ENCODE results near the gene PTPRM. TPM values are rescaled to one million over a fixed set of nuclear protein-coding genes. Genes with fewer than 3 reads are reported as not detected.

PTPRM gene
- total RNA-seq, 1 experiment from 2014 or later: 6.2 TPM

GRCh38 chr18:7746106-7746505 is 179.0 kb downstream of the PTPRM start:
- H2BK12ac ChIP-seq (ENCODE audit: insufficient read length, low read depth, low read length): no peak overlapping the region
- H3K18ac ChIP-seq (ENCODE audit: insufficient read length, low read depth, low read length): no peak overlapping the region
- no peak overlapping the region for H2BK5ac ChIP-seq (ENCODE audit: insufficient read length, low read length)
- TF ChIP-seq CTCF (conservative IDR thresholded peaks at IDR 0.05): no peak
- H2BK120ac ChIP-seq (ENCODE audit: low read depth, low read length, poor library complexity, severe bottlenecking): no peak overlapping the region
- WGBS (ENCODE audit: extremely low coverage, insufficient read length, low lambda C conversion rate): no CpG with 5 or more reads among the region's 3 CpGs
- no peak for DNase-seq
- H3K4me1 ChIP-seq (ENCODE audit: insufficient read depth, low read length): peaks cover 1% of the 10 kb centered on the region; the same call in 1 of the 2 replicates
- Mint-ChIP-seq H3K36me3 (ENCODE audit: insufficient read depth in 1 of 3, low read depth in 3 of 3) (peaks cover 13 to 20% (median 14%) of the 10 kb centered on the region in 3 experiments), H3K27ac (no peak overlapping the region), H3K9me3 (peaks cover 20 to 22% of the 10 kb centered on the region in 2 experiments), H3K27me3 (ENCODE audit: low read depth) (no peaks in the 10 kb centered on the region), H3K4me3 (no peak overlapping the region), H3K4me1 (peaks cover 28 to 29% of the 10 kb centered on the region in 2 experiments)
- H3K23me2 ChIP-seq (ENCODE audit: insufficient read length, low read depth, low read length, poor library complexity, severe bottlenecking): no peaks in the 10 kb centered on the region
- H3T11ph ChIP-seq (ENCODE audit: low read length): no peak overlapping the region
- no peak overlapping the region for H4K91ac ChIP-seq (ENCODE audit: insufficient read length, low read depth, low read length)
- no peak overlapping the region for H2AK5ac ChIP-seq (ENCODE audit: insufficient read length, low read length)
- H2AFZ ChIP-seq (ENCODE audit: low read length): no peak overlapping the region
- H4K5ac ChIP-seq (ENCODE audit: insufficient read length, low read depth, low read length): no peak overlapping the region
- no peak overlapping the region for H3K4ac ChIP-seq (ENCODE audit: low read depth, low read length)
- no peak overlapping the region for H3K14ac ChIP-seq (ENCODE audit: insufficient read depth, low read length)
- H3K9me3 ChIP-seq (ENCODE audit: control insufficient read depth, low read depth, low read length): peaks cover 7% of the 10 kb centered on the region
- no peak overlapping the region for H3K27ac ChIP-seq (ENCODE audit: insufficient read length, low read depth, low read length)
- H2BK15ac ChIP-seq (ENCODE audit: low read depth, low read length): no peak overlapping the region
- no peaks in the 10 kb centered on the region for H3K79me1 ChIP-seq (ENCODE audit: insufficient read depth, low read depth, low read length, poor library complexity, severe bottlenecking)
- no peaks in the 10 kb centered on the region for H4K20me1 ChIP-seq (ENCODE audit: control insufficient read depth, insufficient read depth, insufficient read length)
- no peaks in the 10 kb centered on the region for H3K27me3 ChIP-seq (ENCODE audit: insufficient read depth, low read length)
- no peaks in the 10 kb centered on the region for H3K79me2 ChIP-seq (ENCODE audit: insufficient read depth, low read length)
- no peak overlapping the region for H3K9ac ChIP-seq (ENCODE audit: extremely low read depth, insufficient read length, low read length)
- H3K23ac ChIP-seq (ENCODE audit: insufficient read length, low read depth, low read length): no peak overlapping the region
- no peak overlapping the region for H3K4me2 ChIP-seq (ENCODE audit: insufficient read depth, insufficient read length, low read length)
- no peak overlapping the region for H4K8ac ChIP-seq (replicated peaks; ENCODE audit: insufficient read length, low read depth, low read length)
- H3K56ac ChIP-seq (ENCODE audit: insufficient read length, low read depth, low read length): no peak overlapping the region
- H2BK20ac ChIP-seq (ENCODE audit: low read depth, low read length, poor library complexity, severe bottlenecking): no peak overlapping the region
